GM12801 (cell line): ENCODE data around the gene SH3TC1.

Source experiments
- TF ChIP-seq, protein P1 (sequence below): IDR thresholded peaks from one replicate; pipeline ENCODE4 v1.5.1; 2011; ENCODE audit warnings: control low read depth; ENCODE audit not compliant: insufficient read length; ENCODE audit errors: extremely low read depth

The SH3TC1 gene

DNA sequence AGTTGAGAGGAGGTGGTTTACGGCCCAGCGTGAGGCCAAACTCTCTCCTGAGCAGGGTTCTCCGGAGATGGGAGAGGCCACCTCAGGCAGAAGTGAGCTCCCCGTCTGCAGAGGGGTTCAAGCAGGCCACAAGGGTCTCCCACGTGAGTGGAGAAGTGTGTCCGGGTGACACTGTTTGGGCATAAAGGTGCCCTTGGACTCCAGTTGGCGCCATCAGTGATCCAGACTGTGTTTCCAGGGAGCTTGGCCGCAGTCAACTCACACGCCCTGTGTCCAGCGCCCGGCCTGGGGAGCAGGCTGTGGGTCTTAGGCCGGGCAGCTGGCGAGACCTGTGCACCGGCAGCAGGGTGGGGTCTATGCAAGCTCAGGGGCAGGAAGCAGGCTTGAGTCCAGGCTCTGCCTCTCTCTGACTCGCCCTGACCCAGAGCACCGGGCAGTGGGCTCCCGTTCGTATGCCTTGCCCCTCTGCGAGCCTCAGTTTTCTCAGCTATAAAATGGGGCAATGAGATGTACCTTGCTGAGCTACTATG is 45.9 kb downstream of the SH3TC1 start:
- TF ChIP-seq, protein P1, sequence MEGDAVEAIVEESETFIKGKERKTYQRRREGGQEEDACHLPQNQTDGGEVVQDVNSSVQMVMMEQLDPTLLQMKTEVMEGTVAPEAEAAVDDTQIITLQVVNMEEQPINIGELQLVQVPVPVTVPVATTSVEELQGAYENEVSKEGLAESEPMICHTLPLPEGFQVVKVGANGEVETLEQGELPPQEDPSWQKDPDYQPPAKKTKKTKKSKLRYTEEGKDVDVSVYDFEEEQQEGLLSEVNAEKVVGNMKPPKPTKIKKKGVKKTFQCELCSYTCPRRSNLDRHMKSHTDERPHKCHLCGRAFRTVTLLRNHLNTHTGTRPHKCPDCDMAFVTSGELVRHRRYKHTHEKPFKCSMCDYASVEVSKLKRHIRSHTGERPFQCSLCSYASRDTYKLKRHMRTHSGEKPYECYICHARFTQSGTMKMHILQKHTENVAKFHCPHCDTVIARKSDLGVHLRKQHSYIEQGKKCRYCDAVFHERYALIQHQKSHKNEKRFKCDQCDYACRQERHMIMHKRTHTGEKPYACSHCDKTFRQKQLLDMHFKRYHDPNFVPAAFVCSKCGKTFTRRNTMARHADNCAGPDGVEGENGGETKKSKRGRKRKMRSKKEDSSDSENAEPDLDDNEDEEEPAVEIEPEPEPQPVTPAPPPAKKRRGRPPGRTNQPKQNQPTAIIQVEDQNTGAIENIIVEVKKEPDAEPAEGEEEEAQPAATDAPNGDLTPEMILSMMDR, result no peak

DNA sequence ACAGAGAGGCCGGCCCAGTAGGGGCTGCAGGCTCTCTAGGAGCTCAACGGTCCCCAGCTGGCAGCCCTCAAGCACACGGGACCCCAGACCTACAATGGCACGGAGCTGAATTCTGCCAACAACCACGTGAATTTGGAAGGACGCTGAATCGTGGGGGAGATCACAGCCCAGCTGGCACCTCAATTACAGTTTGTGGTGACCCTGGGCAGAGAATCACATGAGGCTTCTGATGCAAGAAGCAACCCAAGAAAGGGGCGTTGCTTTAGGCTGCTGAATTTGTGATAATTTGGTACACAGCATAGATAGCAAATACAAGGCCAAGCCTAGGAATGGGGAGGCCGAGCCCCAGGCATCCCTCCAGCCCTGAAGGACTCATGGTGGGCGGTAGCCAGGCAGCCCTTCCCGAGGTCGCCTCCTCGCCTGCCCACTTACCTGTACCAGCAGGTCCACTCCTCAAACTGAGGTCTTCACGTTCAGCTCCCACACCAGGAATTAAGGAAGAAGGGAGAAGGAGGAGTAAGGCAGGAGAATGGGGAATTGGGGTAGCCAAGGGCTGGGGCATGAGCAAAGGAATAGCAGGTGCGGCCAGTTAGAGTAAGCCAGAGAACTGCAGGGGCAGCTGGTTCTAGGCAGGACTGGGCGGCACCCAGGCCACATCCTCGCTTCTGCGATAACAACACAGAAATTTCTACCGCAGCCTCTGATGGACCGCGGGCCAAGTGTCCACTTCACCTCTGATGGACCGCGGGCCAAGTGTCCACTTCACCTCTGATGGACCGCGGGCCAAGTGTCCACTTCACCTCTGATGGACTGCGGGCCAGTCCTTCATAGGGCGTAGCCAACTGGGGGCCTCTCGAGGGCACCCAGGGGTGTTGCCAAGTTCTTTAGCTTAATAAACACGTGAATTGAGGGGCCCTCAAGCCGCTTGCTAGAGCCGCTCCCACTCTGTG is 47.1 kb downstream of the SH3TC1 start:
- TF ChIP-seq, protein P1, result no peak

DNA sequence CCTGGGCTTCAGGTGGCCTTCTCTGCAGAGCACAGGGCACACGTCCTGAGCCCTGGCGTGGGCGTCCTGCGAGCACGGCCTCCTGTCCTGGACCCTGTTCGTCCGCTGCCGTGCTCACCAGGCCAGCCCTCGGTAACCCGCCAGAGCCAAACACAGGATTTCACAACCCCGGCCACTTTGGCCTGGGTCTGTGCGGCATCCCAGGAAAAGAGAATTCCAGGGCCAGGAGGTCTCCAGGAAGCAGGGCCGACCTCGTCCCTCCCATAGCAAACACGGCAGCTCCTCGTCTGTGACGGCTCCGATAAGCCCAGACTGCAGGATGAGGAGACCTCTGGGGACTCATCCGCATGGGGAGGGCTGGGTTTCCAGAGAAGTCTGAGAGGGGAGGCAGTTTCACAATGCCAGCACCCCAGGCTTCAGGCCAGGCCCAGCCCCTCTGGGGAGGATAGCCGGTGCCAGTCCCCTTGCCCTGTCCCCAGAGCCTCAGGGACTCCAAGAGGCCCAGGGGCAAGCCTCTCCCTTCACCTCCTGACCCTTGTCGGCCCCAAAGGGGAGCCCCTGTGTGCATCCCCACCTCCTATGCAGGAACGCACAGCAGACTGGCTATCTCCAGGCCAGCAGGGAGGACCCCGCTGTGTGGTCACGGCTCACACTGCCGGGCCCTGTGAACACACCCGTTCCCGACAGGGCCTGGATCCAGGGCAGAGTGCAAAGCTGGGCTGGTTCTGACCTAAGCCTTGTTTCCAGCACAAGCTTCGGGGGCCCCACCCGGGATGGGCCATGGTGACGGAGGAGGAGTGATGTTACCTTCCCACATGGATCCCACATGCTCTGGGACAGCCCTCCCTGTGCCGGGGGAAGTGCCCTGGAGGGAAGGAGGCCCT is 48.2 kb downstream of the SH3TC1 start:
- TF ChIP-seq, protein P1, result no peak

DNA sequence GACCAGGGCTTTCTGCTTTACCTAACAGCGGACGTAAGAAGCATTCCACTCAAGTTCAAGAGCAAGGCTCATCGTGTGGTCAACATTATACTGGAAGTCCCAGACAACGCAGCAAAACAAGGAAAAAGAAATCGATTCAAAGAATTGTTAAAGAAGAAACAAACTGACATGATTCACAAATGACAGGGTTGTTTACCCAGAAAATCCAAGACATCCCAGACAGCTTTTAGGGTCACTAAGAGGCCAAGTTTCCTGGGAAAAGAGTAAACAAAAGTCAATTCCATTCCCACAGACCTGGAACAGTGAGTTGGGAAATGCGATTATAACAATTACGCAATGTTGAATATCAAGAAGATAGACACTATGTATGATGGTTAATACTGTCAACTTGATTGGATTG is 49.0 kb downstream of the SH3TC1 start:
- TF ChIP-seq, protein P1, result no peak

DNA sequence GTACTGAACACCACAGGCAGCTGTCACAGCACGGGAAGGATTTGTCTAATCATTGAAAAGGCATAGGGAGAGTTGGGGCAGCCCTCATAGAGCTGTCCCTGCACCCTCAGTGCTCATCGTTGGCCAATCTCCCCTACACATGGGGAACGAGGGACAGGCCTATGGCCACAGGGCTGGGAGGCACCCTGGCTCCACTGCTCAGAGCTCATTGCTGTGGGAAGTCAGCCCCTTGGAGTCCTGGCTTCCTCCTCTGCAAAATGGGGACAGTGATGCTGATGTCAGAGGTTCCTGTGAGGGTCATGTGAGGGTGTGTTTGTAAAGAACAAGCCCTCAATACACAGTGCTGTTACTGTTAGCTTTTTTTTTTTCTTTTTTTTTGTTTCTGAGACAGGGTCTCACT is 51.1 kb downstream of the SH3TC1 start:
- TF ChIP-seq, protein P1, result no peak

- TF ChIP-seq, protein P1, result no peak
Measured at GRCh38 chr4:8250637-8251036, 51.5 kb downstream of the SH3TC1 start.
